Measurements from ENCODE around the gene TFR2. TPM values are rescaled to one million over a fixed set of nuclear protein-coding genes. Genes with fewer than 3 reads are reported as not detected.

TFR2 gene
- total and polyA plus RNA-seq, 9 of the 15 experiments (the other 6 are each of a cell fraction or from before 2014, with no cell fraction given), result 3.8 to 123 (median 51.1) TPM

GRCh38 chr7:100655908-100656674 lies 14.7 kb upstream of the TFR2 start, which contains the start of gene ACTL6B:
TSS of gene ACTL6B (minus strand) at chr7:100656448. CDS start at chr7:100656354, 94 bp downstream.
- 8% methylated on average over 62 of the region's 63 CpGs for WGBS (ENCODE audit: insufficient coverage, low coverage, missing lambda C conversion rate)
- no peak within 1 kb of the TSS; the same call in 1 of the 2 replicates for H2AFZ ChIP-seq (ENCODE audit: low read depth, low read length)
- peak; percentile 99 for ATAC-seq
- peak; percentile 89 to 100 (median 100) for DNase-seq (ENCODE audit: extremely low read depth in 1 of 4, low spot score in 3 of 4)
- no peak within 1 kb of the TSS for H3K4me3 ChIP-seq
- peaks cover 4 to 14% of the 10 kb centered on the region in 2 experiments; a peak in 4 of 5 replicates for H3K27me3 ChIP-seq (ENCODE audit: control insufficient read depth in 2 of 2, insufficient read depth in 2 of 2, low read length in 2 of 2)
- intact Hi-C loops (cut with micrococcal nuclease) (loop anchor here (1.0 kb wide), 1 partner anchor 14 kb away; no protein-coding TSS in a partner anchor), in situ Hi-C loops (cut with MboI) (no loop called here)
- POLR2A ChIA-PET, result interaction anchor here (0.6 to 1.5 kb wide), 5 partner anchors 9 to 794 kb away, joined by 3 to 5 read pairs (median 3); no protein-coding TSS in a partner anchor
- H3K9ac ChIP-seq (ENCODE audit: insufficient read depth in 1 of 2, low read depth in 2 of 2, low read length in 2 of 2), result 0 out of 4 replicates have a peak within 1 kb of the TSS, but pooled peaks of 1 of the 2 experiments have one; percentile 62
- no TSS peak for BruUV-seq (replicated peaks)
- H4K20me1 ChIP-seq (replicated peaks; ENCODE audit: control insufficient read depth, insufficient read depth, low read length), result peaks cover 10% of the 10 kb centered on the region
- H3K4me2 ChIP-seq (ENCODE audit: insufficient read depth, low read length), result peak within 1 kb of the TSS; percentile 53; the same call in 1 of the 2 replicates
- H3K9me3 ChIP-seq (replicated peaks; ENCODE audit: control insufficient read depth, insufficient read depth, low read depth, low read length), result no peaks in the 10 kb centered on the region; the same call in 1 of the 2 replicates
- no peaks in the 10 kb centered on the region for H3K79me2 ChIP-seq (ENCODE audit: control insufficient read depth, insufficient read depth, low read length)
- CTCF ChIA-PET (ENCODE audit: low intra/inter-chr PET ratio), result no interaction called here
- no peaks in the 10 kb centered on the region for H3K9me1 ChIP-seq (ENCODE audit: control insufficient read depth, insufficient read depth, low read length)
- no peaks in the 10 kb centered on the region for H3K36me3 ChIP-seq (ENCODE audit: control insufficient read depth, insufficient read depth, low read length)
- H3K27ac ChIP-seq (ENCODE audit: extremely low read depth, low read depth, low read length), result no peak within 1 kb of the TSS
- peaks cover 0 to 18% of the 10 kb centered on the region in 2 experiments; a peak in 3 of 5 replicates for H3K4me1 ChIP-seq (replicated peaks in 1 of 2; ENCODE audit: control insufficient read depth in 2 of 2, insufficient read depth in 2 of 2, low read length in 2 of 2)
- FAIRE-seq, result peak; percentile 69
- TF ChIP-seq, protein P1, sequence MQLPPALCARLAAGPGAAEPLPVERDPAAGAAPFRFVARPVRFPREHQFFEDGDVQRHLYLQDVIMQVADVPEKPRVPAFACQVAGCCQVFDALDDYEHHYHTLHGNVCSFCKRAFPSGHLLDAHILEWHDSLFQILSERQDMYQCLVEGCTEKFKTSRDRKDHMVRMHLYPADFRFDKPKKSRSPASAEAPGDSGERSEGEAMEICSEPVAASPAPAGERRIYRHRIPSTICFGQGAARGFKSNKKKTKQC (CRISPR knock-in tag; IDR thresholded peaks at IDR 0.05), result peak; percentile 99
- TF ChIP-seq HDAC3 (IDR thresholded peaks at IDR 0.05; ENCODE audit: borderline replicate concordance, partially characterized antibody) (no peak), LCOR (CRISPR knock-in tag; IDR thresholded peaks at IDR 0.05) (peak; percentile 98), HIVEP1 (CRISPR knock-in tag; IDR thresholded peaks at IDR 0.05) (no peak), BRF2 (IDR thresholded peaks at IDR 0.05; ENCODE audit: borderline replicate concordance, insufficient read depth, insufficient read length) (no peak), U2AF1 (optimal IDR thresholded peaks at IDR 0.05; ENCODE audit: low read depth, low read length) (no peak), HEY1 (CRISPR knock-in tag; IDR thresholded peaks at IDR 0.05; ENCODE audit: borderline replicate concordance) (no peak), ZBTB5 (IDR thresholded peaks at IDR 0.05) (peak; percentile 99), KDM5B (IDR thresholded peaks at IDR 0.05; ENCODE audit: insufficient replicate concordance, low read depth, low read length) (no peak), ZNF274 (IDR thresholded peaks at IDR 0.05; ENCODE audit: borderline replicate concordance, low read depth, low read length) (no peak), RBM15 (IDR thresholded peaks at IDR 0.05; ENCODE audit: insufficient read depth, low read length) (no peak), ZBTB8A (IDR thresholded peaks at IDR 0.05; ENCODE audit: partially characterized antibody) (no peak), ZBTB1 (CRISPR knock-in tag; IDR thresholded peaks at IDR 0.05; ENCODE audit: borderline replicate concordance, low read depth) (peak; percentile 76; the same call in 1 of the 2 replicates)
- TF ChIP-seq, protein P2, sequence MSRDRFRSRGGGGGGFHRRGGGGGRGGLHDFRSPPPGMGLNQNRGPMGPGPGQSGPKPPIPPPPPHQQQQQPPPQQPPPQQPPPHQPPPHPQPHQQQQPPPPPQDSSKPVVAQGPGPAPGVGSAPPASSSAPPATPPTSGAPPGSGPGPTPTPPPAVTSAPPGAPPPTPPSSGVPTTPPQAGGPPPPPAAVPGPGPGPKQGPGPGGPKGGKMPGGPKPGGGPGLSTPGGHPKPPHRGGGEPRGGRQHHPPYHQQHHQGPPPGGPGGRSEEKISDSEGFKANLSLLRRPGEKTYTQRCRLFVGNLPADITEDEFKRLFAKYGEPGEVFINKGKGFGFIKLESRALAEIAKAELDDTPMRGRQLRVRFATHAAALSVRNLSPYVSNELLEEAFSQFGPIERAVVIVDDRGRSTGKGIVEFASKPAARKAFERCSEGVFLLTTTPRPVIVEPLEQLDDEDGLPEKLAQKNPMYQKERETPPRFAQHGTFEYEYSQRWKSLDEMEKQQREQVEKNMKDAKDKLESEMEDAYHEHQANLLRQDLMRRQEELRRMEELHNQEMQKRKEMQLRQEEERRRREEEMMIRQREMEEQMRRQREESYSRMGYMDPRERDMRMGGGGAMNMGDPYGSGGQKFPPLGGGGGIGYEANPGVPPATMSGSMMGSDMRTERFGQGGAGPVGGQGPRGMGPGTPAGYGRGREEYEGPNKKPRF (IDR thresholded peaks at IDR 0.05; ENCODE audit: low read depth, low read length), result no peak

Measured in K562 (cell line).